ENCODE measurements around the gene REEP1.

The REEP1 gene

GRCh38 chr2:86305915-86306254, 31.5 kb downstream of the REEP1 start:
- DNase-seq (ENCODE audit: low read depth) = no peak

DNA sequence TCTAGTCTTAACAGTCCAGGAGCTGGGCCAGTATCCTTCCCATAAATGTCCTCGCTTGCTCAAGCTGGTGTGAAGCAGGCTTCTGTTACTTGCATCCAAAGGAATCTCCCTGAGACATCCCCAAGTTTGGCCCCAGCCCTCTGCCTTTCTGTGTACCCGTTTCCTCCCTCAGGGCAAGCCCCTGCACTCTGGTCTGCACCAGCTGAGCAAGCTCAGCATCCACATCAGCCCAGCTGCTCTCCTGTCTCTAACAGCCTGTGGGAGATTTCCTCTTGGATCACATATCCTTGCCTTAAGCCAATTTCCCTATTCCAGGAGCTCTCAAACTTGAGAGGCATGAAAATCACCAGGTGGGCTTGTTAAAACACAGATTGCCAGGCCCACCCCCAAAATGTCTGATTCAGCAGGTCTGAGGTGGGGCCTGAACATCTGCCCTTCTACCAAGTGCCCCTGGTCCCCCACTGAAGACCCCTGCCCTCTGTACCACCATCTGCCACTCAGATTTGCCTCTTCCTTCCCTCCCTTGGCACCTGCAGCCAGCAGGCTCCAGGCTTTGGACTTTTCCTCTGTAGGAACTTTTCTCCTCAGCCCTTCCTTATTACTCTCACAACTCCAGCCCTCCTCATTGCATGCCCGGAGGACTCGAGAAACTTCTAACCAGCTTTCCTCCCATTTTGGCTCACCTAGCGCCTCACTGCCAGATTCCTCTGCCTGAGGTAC, 32.1 kb downstream of the REEP1 start:
- DNase-seq (ENCODE audit: low read depth) = no peak

DNA sequence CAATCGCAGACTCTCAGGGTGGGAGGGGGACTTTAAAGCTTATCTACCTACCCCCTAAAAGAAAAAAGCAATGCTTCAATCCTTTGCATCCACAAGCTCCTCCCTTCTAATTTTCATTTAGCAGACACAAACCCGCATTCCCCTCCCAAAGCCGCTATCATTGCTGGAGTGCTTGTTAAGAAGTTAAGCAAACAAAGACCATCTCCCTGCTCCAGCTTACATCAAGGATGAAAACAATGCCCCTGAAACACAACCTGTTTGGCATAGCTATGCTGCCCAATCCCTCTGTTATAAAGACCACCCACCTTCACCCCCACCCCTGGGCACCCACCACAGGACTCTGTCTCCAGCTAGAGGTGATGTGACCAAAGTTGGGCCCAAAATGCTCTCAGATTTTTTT, 33.0 kb downstream of the REEP1 start:
- DNase-seq (ENCODE audit: low read depth) = no peak

- no peak for DNase-seq (ENCODE audit: low read depth)
Observed at GRCh38 chr2:86302320-86302719, 35.1 kb downstream of the REEP1 start.

GRCh38 chr2:86301711-86302202, 35.7 kb downstream of the REEP1 start:
- peak; percentile 16 for DNase-seq (ENCODE audit: low read depth)

DNA sequence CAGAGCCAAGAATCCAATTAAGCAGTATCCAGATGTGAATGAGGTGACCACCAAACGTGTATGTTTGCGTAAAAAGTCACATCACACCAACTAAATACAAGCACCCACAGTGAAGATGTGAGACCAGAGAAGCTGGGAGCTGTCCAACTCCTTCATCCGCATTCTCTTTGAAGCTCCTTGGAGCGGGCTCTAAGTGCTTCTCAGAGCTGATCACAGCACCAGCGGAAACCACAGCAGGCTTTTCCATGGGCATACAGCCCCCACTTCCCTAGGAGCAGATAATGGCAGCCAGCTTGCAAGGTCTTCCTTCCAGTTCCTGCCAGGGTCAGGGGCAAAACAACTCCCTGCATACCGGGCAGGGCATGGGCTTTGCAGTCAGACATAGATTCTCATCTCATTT, 36.4 kb downstream of the REEP1 start:
- DNase-seq (ENCODE audit: low read depth) = peak; percentile 21

DNA sequence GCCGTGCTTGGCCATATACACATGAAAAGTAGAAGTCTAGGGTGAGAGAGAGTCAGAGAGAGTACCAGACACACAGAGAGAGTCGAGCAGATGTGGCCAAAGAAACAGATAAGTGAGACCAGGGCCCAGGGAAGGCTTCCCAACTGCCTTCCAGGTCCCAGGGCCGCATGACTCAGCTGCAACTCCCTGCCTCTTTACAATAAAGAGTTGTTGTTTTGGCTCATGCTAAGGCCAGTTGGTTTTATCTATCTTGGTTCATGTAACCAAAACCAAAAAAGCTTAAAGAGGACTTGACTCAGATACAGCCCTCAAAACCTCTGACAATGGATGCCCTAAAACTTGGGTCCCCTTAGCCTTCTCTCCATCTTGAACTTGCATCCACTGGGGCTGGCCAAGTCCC, 36.9 kb downstream of the REEP1 start:
- DNase-seq (ENCODE audit: low read depth) = no peak

DNA sequence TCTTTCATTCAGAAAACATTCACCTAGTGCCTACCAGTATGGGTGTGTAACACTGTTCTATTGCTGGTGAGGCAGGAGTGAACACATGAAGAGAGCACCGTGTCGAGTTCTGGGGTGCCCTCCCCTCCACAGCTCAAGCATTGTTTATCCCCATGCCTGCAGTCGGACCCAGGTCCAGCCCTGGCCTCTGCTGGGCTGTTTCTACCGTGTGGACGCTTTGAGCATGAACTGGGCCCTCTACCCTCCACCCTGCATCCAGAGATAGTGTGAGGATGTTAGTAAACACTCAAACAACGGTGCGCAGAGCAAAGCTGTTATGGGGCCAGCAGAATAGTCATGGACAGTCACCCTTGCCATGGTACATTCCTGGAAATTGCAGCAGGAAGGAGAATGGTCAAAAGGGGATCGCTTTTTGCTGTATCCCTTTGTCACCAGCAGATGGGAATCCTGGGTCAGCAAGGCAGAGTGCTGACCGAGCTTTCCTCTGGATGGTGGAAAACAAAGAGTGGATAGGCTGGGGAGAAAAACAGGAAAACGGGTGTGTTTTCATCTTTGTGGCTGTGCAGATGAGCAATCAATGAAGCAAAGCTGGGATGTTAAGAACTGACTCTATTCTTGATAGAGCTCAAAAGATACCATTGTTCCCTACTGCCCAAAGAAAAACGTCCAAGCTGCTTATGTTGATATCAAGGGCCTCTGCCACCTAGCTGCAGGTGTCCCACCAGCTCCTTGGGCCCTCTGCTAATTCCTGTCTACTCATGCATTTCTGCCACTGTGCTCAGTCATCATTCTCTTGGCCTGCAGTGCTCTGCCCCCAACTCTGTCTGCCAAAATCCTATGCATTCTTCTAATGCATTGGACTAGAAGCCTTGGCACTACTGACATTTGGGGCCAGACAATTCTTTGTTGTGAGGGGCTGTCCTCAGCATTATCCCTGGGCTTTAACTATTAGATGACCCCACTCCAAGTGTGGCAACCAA, 38.7 kb downstream of the REEP1 start:
- DNase-seq (ENCODE audit: low read depth) = no peak

GRCh38 chr2:86297382-86298147, 39.9 kb downstream of the REEP1 start:
- no peak for DNase-seq (ENCODE audit: low read depth)

GRCh38 chr2:86296947-86297346, 40.5 kb downstream of the REEP1 start:
- DNase-seq (ENCODE audit: low read depth) = no peak

- no peak for DNase-seq (ENCODE audit: low read depth)
Observed at GRCh38 chr2:86295066-86295465, 42.4 kb downstream of the REEP1 start.

DNA sequence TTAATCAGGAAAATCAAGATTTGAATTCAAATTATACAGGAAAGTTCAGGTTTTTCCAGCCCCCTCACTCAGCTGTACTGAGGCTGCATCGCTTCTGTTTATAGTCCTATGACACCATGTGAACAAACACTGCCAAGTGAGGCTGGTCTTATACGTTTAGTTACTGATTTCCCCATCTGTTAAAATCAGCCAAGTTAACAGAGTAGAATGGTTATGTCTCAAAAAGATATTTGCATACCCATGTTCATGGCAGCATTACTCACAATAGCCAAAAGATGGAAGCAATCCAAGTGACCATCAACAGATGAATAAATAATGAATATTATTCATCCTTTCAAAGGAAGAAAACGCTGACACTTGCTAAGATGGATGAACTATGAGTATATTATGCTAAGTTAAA, 43.8 kb downstream of the REEP1 start:
- peak; percentile 31 for DNase-seq (ENCODE audit: low read depth)

DNA sequence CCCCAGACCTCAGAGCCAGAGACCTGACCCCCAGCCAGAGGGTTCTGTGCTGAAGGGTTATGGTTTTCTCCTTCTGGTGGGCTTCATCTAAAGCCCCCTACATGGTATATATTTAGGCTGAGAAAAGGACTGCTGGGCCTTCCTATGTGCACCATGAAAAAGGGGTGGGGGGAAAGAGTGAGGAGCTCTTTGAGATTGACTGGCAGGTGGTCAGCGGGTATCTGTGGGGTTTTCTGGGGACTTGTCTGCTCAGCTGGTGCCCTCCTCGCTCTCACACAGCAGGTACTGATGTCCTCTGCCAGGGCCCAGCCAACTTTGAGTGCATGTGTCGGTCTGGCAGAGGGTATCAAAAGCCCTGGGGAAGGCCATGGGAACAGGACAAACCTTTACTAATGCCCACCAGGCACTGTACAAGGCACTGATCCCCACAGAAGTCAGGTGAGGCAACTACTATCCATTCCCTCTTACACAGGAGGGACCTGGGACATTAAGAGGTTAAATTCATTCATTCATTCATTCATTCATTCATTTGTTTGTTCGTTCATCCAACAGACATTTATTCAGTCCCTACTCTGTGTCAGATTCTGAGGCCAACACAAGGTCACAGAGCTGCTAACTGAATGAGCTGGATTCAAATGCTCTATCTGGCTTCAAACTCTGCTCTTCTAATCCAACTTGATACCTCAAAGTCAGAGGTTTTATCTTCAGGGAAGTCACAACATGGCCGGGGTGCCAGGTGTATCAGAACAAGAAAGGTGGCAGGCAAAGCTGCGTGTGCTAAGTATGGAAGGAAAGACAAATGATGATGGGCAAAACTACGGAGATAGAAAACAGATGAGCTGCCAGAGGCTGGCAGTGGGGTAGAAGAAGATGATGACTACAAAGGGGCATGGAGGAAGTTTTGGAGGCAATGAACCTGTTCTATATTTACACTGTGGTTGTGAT, 44.6 kb downstream of the REEP1 start:
- no peak for DNase-seq (ENCODE audit: low read depth)

GRCh38 chr2:86291328-86291662, 46.1 kb downstream of the REEP1 start:
- no peak for DNase-seq (ENCODE audit: low read depth)

DNA sequence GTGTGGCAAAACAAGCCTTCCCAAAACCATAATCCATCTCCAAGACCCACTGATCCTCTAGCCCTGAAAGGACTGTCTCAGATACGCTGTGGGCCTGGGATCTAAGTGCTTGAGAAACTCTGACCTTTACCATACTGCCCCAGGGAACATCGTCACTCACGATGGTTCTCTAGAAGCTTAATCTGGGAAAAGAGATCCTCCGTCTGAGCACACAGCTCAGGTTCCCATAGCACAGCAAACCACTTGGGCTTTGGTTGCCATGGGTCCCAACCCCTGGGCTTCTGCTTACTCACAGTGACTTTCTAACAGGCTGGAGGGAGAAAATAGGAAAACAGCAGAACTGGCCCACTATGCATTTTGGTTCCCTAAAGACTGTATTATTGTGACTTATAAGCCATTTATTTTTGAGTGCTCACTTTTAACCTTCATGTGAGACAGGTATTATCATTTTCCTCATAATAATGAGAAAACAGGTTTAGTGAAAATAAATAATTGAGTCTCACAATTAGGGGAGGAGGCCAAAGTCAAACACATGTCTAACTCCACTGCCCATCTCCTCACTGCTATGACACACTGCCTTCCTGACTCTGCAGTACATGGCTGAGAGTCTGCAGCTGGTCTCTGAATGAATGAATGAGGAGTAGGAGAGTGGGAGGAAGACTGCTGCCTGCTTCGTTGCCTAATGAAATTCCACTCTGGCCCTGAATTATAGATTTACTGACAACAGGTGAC, 46.7 kb downstream of the REEP1 start:
- DNase-seq (ENCODE audit: low read depth) = no peak

- DNase-seq (ENCODE audit: low read depth) = no peak
Observed at GRCh38 chr2:86286516-86286915, 50.9 kb downstream of the REEP1 start.

- DNase-seq (ENCODE audit: low read depth) = no peak
Observed at GRCh38 chr2:86285981-86286380, 51.4 kb downstream of the REEP1 start.

DNA sequence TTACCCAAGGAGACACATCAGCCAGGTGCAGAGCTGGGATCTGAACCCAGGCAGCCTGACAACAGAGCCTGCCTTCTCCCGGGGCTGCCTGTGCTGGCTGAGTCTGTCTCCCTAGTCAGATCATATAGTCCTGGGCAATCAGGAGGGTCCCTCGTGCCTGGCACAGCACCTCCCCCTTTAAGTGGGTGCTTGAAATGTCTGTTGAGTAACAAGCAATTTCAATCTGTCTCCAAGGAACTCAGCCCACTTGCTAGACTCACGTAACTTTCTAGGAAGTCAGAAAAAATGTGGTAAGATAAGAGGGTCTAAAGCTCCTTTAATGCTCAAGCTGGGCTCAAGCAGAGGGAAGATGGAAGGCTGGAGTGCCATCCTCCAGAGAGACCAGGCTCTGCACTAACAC, 51.9 kb downstream of the REEP1 start:
- DNase-seq (ENCODE audit: low read depth) = peak; percentile 31

DNA sequence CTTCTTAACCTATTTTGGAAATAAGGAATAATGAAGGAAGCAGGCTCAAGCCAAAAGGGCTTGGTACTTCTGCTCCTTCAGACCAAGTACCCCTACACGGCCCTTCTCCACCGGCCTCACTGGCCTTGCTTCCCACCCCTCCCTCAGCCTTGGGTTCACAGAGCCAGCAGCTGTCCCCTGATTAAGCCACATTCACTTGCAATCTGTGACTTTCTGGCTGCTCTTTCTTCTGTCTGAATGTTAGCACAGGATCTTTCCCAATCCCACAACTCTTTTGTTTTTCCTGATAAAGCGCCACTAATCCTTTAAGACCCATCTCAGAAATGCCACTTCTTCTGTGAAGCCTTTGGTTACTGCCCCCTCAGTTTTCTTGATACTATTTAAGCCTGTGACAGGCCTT, 52.4 kb downstream of the REEP1 start:
- no peak for DNase-seq (ENCODE audit: low read depth)

- no peak for DNase-seq (ENCODE audit: low read depth)
Observed at GRCh38 chr2:86284401-86284841, 53.0 kb downstream of the REEP1 start.
